ENCODE results near the gene CDH13.

The CDH13 gene

GRCh38 chr16:83660282-83660681 is 1033.5 kb downstream of the CDH13 start:
- no peak for DNase-seq (ENCODE audit: low read depth in 2 of 2)

- DNase-seq (ENCODE audit: low read depth in 2 of 2) = no peak
Observed at GRCh38 chr16:83661656-83662055, 1034.9 kb downstream of the CDH13 start.

GRCh38 chr16:83666449-83666848 is 1039.7 kb downstream of the CDH13 start:
- DNase-seq (ENCODE audit: low read depth in 2 of 2) = no peak

GRCh38 chr16:83669456-83669855 is 1042.7 kb downstream of the CDH13 start:
- DNase-seq (ENCODE audit: low read depth in 2 of 2) = no peak

GRCh38 chr16:83674931-83675535 is 1048.3 kb downstream of the CDH13 start:
- no peak for DNase-seq (ENCODE audit: low read depth in 2 of 2)

GRCh38 chr16:83676086-83676485 is 1049.3 kb downstream of the CDH13 start:
- DNase-seq (ENCODE audit: low read depth in 2 of 2) = no peak

- DNase-seq (ENCODE audit: low read depth in 2 of 2) = no peak
Observed at GRCh38 chr16:83680980-83681379, 1054.2 kb downstream of the CDH13 start.

- DNase-seq (ENCODE audit: low read depth in 2 of 2) = no peak
Observed at GRCh38 chr16:83681381-83681956, 1054.7 kb downstream of the CDH13 start.

GRCh38 chr16:83682116-83682867 is 1055.5 kb downstream of the CDH13 start:
- no peak for DNase-seq (ENCODE audit: low read depth in 2 of 2)

- DNase-seq (ENCODE audit: low read depth in 2 of 2) = no peak
Observed at GRCh38 chr16:83682868-83683235, 1056.1 kb downstream of the CDH13 start.

GRCh38 chr16:83685615-83686165 is 1058.9 kb downstream of the CDH13 start:
- no peak for DNase-seq (ENCODE audit: low read depth in 2 of 2)

GRCh38 chr16:83686726-83687125 is 1060.0 kb downstream of the CDH13 start:
- DNase-seq (ENCODE audit: low read depth in 2 of 2) = no peak

GRCh38 chr16:83689385-83689831 is 1062.6 kb downstream of the CDH13 start:
- DNase-seq (ENCODE audit: low read depth in 2 of 2) = no peak

GRCh38 chr16:83692224-83692623 is 1065.5 kb downstream of the CDH13 start:
- DNase-seq (ENCODE audit: low read depth in 2 of 2) = no peak

- no peak for DNase-seq (ENCODE audit: low read depth in 2 of 2)
Observed at GRCh38 chr16:83698964-83699363, 1072.2 kb downstream of the CDH13 start.

- no peak for DNase-seq (ENCODE audit: low read depth in 2 of 2)
Observed at GRCh38 chr16:83699817-83700216, 1073.0 kb downstream of the CDH13 start.

GRCh38 chr16:83700918-83701317 is 1074.1 kb downstream of the CDH13 start:
- no peak for DNase-seq (ENCODE audit: low read depth in 2 of 2)

GRCh38 chr16:83701494-83701893 is 1074.7 kb downstream of the CDH13 start:
- no peak for DNase-seq (ENCODE audit: low read depth in 2 of 2)

- DNase-seq (ENCODE audit: low read depth in 2 of 2) = no peak
Observed at GRCh38 chr16:83704656-83705055, 1077.9 kb downstream of the CDH13 start.

- DNase-seq (ENCODE audit: low read depth in 2 of 2) = no peak
Observed at GRCh38 chr16:83705856-83706255, 1079.1 kb downstream of the CDH13 start.

GRCh38 chr16:83706394-83706793 is 1079.6 kb downstream of the CDH13 start:
- DNase-seq (ENCODE audit: low read depth in 2 of 2) = no peak

- no peak for DNase-seq (ENCODE audit: low read depth in 2 of 2)
Observed at GRCh38 chr16:83711069-83711468, 1084.3 kb downstream of the CDH13 start.

GRCh38 chr16:83713597-83713996 is 1086.8 kb downstream of the CDH13 start:
- no peak for DNase-seq (ENCODE audit: low read depth in 2 of 2)
